ENCODE data around the gene PDE9A. TPM values are rescaled to one million over a fixed set of nuclear protein-coding genes. Genes with fewer than 3 reads are reported as not detected.

The PDE9A gene
- total and polyA plus RNA-seq, 2 experiments from 2014 or later = 6.8 to 14.2 TPM

DNA sequence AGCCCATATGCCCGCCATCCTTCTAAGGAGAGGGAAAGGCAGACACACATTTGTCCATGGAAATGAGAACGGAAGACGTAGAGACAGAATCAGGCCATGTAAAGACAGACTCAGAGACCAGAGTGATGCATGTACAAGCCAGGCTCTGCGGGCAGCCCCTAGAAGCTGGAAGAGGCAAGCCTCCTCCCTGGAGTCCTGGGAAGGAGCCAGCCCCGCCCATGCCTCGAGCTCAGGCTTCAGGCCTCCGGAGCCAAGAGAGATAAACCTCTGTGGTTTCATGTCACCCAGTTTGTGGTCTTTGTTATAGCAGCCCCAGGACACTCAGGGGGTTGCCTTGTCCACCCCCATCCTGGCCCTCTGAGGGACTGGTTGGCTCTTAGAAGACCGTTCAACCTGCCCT, 11.6 kb downstream of the PDE9A start:
- peaks cover 4% of the 10 kb centered on the region for H3K4me1 ChIP-seq (ENCODE audit: low read depth)
- no peaks in the 10 kb centered on the region for H3K9me3 ChIP-seq (ENCODE audit: low read depth)
- peak in 1 of 2 donors; percentile 31 for DNase-seq (ENCODE audit: low read depth in 1 of 2, low spot score in 1 of 2)
- no peak overlapping the region for H3K4me3 ChIP-seq
- TF ChIP-seq CTCF (IDR thresholded peaks at IDR 0.05; ENCODE audit: low read depth, low read length) = no peak
- H3K36me3 ChIP-seq = no peaks in the 10 kb centered on the region
- no peaks in the 10 kb centered on the region for H3K27me3 ChIP-seq
- no peak overlapping the region for H3K27ac ChIP-seq

DNA sequence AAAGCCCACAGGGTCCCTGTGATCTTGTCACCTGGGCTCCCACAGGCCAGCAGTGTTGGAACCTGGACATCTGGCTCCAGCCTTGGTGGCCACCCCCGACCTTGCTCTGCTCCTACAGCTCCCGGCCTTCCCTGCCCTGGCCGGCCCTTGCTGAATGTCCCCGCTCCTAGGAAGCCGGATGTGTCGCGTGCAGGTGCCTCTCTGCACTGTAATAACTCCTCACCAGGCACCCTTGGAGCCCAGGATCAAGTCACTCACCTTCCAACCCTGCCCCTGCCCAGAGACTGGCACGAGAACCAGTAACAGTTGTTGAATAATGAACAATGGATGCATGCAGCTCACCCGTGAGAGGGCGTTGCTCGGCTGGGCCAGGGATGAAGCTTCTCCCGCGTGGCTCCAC, 12.1 kb downstream of the PDE9A start:
- H3K4me3 ChIP-seq = no peak overlapping the region
- no peak overlapping the region for H3K27ac ChIP-seq
- H3K4me1 ChIP-seq (ENCODE audit: low read depth) = peaks cover 4% of the 10 kb centered on the region
- TF ChIP-seq CTCF (IDR thresholded peaks at IDR 0.05; ENCODE audit: low read depth, low read length) = no peak
- H3K9me3 ChIP-seq (ENCODE audit: low read depth) = no peaks in the 10 kb centered on the region
- no peaks in the 10 kb centered on the region for H3K27me3 ChIP-seq
- no peak for DNase-seq (ENCODE audit: low read depth in 1 of 2, low spot score in 1 of 2)
- no peaks in the 10 kb centered on the region for H3K36me3 ChIP-seq

DNA sequence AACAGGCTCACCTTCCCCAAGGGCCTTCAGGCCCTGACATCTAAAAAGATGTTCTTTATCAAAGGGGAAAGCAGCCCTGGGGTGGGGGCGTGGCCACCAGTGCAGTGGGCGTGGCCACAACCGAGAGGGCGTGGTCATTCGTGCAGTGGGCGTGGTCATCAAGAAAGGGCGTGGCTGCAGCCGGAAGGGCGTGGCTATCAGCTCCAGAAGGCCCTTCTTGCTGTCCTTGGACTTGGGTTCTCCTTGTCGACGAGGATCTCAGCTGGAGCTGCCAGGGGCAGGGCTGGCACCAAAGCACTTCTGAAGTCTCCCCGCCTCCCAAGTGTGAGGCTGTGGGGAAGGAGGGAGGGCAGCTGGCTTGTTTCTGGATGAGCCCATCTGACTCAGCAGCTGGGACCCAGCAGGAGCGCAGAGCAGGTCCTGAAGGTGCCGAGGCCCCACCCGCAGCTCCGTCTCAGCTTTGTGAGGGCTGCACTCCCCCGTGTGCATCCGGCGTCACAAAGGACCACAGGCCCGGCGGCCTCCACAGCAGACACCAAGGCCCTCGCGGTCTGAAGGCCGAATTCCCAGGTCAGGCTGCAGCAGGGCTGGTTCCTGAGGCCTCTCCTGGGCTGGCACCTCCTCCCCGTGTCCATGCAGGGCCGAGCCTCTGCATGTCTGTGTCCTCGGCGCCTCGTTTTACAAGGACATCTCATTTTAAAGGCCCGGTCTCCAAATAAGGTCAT, 12.8 kb downstream of the PDE9A start:
- TF ChIP-seq CTCF (IDR thresholded peaks at IDR 0.05; ENCODE audit: low read depth, low read length) = no peak
- Histone ChIP-seq H3K27me3 (no peaks in the 10 kb centered on the region), H3K9me3 (ENCODE audit: low read depth) (no peaks in the 10 kb centered on the region), H3K36me3 (no peaks in the 10 kb centered on the region), H3K4me1 (ENCODE audit: low read depth) (peaks cover 9% of the 10 kb centered on the region), H3K27ac (no peak overlapping the region), H3K4me3 (no peak overlapping the region)
- no peak for DNase-seq (ENCODE audit: low read depth in 1 of 2, low spot score in 1 of 2)

DNA sequence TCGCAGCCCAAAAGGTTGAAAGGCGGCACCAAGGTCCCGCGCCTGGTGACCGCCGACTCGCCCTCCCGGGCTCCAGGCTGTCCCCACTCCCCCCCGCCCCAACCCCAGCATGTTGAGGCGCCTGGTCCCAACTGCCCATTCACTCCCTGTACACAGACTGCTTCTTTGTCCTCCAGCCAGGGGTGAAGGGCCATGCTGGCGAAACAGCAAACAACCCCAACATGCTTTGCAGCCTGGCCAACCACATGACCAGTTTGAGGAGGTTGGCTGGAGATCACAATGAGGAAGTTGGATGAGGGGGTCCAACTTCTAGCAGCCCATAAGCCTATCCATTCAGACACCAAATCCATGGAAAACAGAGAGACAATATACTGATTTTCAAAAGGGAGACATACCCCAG, 13.5 kb downstream of the PDE9A start:
- H3K4me3 ChIP-seq = no peak overlapping the region
- no peaks in the 10 kb centered on the region for H3K27me3 ChIP-seq
- H3K27ac ChIP-seq = no peak overlapping the region
- no peaks in the 10 kb centered on the region for H3K9me3 ChIP-seq (ENCODE audit: low read depth)
- no peak for TF ChIP-seq CTCF (IDR thresholded peaks at IDR 0.05; ENCODE audit: low read depth, low read length)
- H3K4me1 ChIP-seq (ENCODE audit: low read depth) = peaks cover 9% of the 10 kb centered on the region
- H3K36me3 ChIP-seq = no peaks in the 10 kb centered on the region
- no peak for DNase-seq (ENCODE audit: low read depth in 1 of 2, low spot score in 1 of 2)

GRCh38 chr21:42668298-42668992, 15.0 kb downstream of the PDE9A start:
- H3K9me3 ChIP-seq (ENCODE audit: low read depth) = no peaks in the 10 kb centered on the region
- DNase-seq (ENCODE audit: low read depth in 1 of 2, low spot score in 1 of 2) = no peak
- H3K27ac ChIP-seq = no peak overlapping the region
- no peak for TF ChIP-seq CTCF (IDR thresholded peaks at IDR 0.05; ENCODE audit: low read depth, low read length)
- no peak overlapping the region for H3K4me3 ChIP-seq
- no peaks in the 10 kb centered on the region for H3K27me3 ChIP-seq
- H3K4me1 ChIP-seq (ENCODE audit: low read depth) = peaks cover 19% of the 10 kb centered on the region
- H3K36me3 ChIP-seq = no peaks in the 10 kb centered on the region
